GM12878 (cell line): Measurements from ENCODE around the gene ANKRD13D. TPM values are rescaled to one million over a fixed set of nuclear protein-coding genes. Genes with fewer than 3 reads are reported as not detected.

Source experiments
- ESRRA ChIP-seq: IDR thresholded peaks from 2 replicates; pipeline ENCODE4 v1.6.1; 2012; ENCODE audit warnings: mild to moderate bottlenecking, low read length, improper control_type of control experiment
- ETV6 ChIP-seq, 2 experiments: fragments of 450-650 bp in 1 of 2; IDR thresholded peaks in 1 of 2; conservative IDR thresholded peaks in 1 of 2; 2 replicates each; pipeline ENCODE4 v1.6.1; 2014; ENCODE audit warnings: antibody characterized with exemption in 1 of 2, borderline replicate concordance in 1 of 2, low read depth in 1 of 2, mild to moderate bottlenecking in 1 of 2, moderate library complexity in 1 of 2
- FOXK2 ChIP-seq: fragments of 450-650 bp; IDR thresholded peaks from 2 replicates; pipeline ENCODE4 v1.6.1; 2017; ENCODE audit warnings: mild to moderate bottlenecking, moderate library complexity
- GATAD2B ChIP-seq: fragments of 450-650 bp; conservative IDR thresholded peaks from 2 replicates; pipeline ENCODE4 v1.6.1; 2017; ENCODE audit warnings: low read depth, mild to moderate bottlenecking, moderate library complexity
- HCFC1 ChIP-seq: fragments of 150-350 bp; IDR thresholded peaks from 2 replicates; pipeline ENCODE4 v1.6.1; 2014; ENCODE audit warnings: low read length
- MEF2A ChIP-seq: IDR thresholded peaks from 2 replicates; pipeline ENCODE4 v1.6.1; 2011; ENCODE audit warnings: low read depth, mild to moderate bottlenecking, low read length, moderate library complexity; ENCODE audit not compliant: insufficient read depth
- MEF2B ChIP-seq: fragments of 450-650 bp; IDR thresholded peaks from 2 replicates; pipeline ENCODE4 v1.6.1; 2018; ENCODE audit warnings: mild to moderate bottlenecking, moderate library complexity; ENCODE audit not compliant: partially characterized antibody, poor library complexity, severe bottlenecking
- MYB ChIP-seq: fragments of 150-350 bp; IDR thresholded peaks from 2 replicates; pipeline ENCODE4 v1.6.1; 2014; ENCODE audit warnings: mild to moderate bottlenecking, low read depth, low read length, borderline replicate concordance
- MYC ChIP-seq: IDR thresholded peaks from 2 replicates; pipeline ENCODE4 v1.6.1; 2011; ENCODE audit warnings: mild to moderate bottlenecking, low read length, moderate library complexity, inconsistent platforms; ENCODE audit not compliant: insufficient read depth, insufficient replicate concordance, insufficient read length, severe bottlenecking
- NBN ChIP-seq: fragments of 450-650 bp; IDR thresholded peaks from 2 replicates; pipeline ENCODE4 v1.6.1; 2016
- NR2C2 ChIP-seq: IDR thresholded peaks from 2 replicates; pipeline ENCODE4 v1.6.1; 2011; ENCODE audit warnings: borderline replicate concordance, low read depth; ENCODE audit not compliant: control insufficient read depth, insufficient read length
- NR2F1 ChIP-seq: fragments of 450-650 bp; conservative IDR thresholded peaks from 2 replicates; pipeline ENCODE4 v1.6.1; 2017; ENCODE audit warnings: mild to moderate bottlenecking
- POU2F2 ChIP-seq: IDR thresholded peaks from 3 replicates; pipeline ENCODE4 v1.6.1; 2011; ENCODE audit warnings: low read depth, mild to moderate bottlenecking, low read length, borderline replicate concordance
- RAD21 ChIP-seq: IDR thresholded peaks from 2 replicates; pipeline ENCODE4 v1.6.1; 2011; ENCODE audit warnings: mild to moderate bottlenecking, low read depth, low read length, moderate library complexity; ENCODE audit not compliant: insufficient read depth
- SRF ChIP-seq, 2 experiments: IDR thresholded peaks; 2 replicates each; pipeline ENCODE4 v1.6.1; 2011; ENCODE audit warnings: low read depth in 2 of 2, low read length in 2 of 2, mild to moderate bottlenecking in 1 of 2, moderate library complexity in 1 of 2
- ZBTB33 ChIP-seq: fragments of 450-650 bp; IDR thresholded peaks from 2 replicates; pipeline ENCODE4 v1.6.1; 2017; ENCODE audit warnings: mild to moderate bottlenecking
- ZNF24 ChIP-seq: fragments of 450-650 bp; IDR thresholded peaks from 2 replicates; pipeline ENCODE4 v1.6.1; 2017; ENCODE audit warnings: antibody characterized with exemption, mild to moderate bottlenecking
- polyA plus RNA-seq, 11 experiments: library from polyadenylated mRNA; depleted of rRNA in 4 of 11; unstranded in 6 of 11; stranded (reverse) in 5 of 11; fragments of >200 nt; fragmentation: Nextera tagmentation in 4 of 11; fragmentation: Illumina TruSeq in 1 of 11; extraction: Ambion mirVana in 4 of 11; extraction: Trizol in 1 of 11; gene quantifications; 1 replicate in 1 of 11; 2 replicates in 10 of 11; pipeline versions ENCODE4 v1.2.1 to v1.2.3, GENCODE V29; 2011 to 2016; ENCODE audit warnings: inconsistent platforms in 2 of 11, missing spikeins in 2 of 11, low read depth in 1 of 11
- total RNA-seq, 4 experiments: library from RNA; depleted of rRNA in 3 of 4; stranded (reverse); fragments of >200 nt in 3 of 4; fragmentation: Illumina TruSeq in 1 of 4; extraction: Trizol in 1 of 4; gene quantifications; 2 replicates each; pipeline versions ENCODE4 v1.2.1 to v1.2.3, GENCODE V29; 2013 to 2021
- TF ChIP-seq, protein P1 (sequence below): IDR thresholded peaks from 2 replicates; pipeline ENCODE4 v1.6.1; 2012; ENCODE audit warnings: improper control_type of control experiment, low read depth, low read length; ENCODE audit not compliant: insufficient replicate concordance
- TF ChIP-seq, protein P2 (sequence below): fragments of 450-650 bp; IDR thresholded peaks from 2 replicates; pipeline ENCODE4 v1.6.1; 2017; ENCODE audit warnings: borderline replicate concordance
- TF ChIP-seq, protein P3 (sequence below): IDR thresholded peaks from 2 replicates; pipeline ENCODE4 v1.6.1; 2011; ENCODE audit warnings: mild to moderate bottlenecking, low read depth, low read length, moderate library complexity; ENCODE audit not compliant: insufficient replicate concordance

The ANKRD13D gene
- total and polyA plus RNA-seq, 10 of the 15 experiments (the other 5 are each of a cell fraction or from before 2014, with no cell fraction given): 2.0 to 56.2 (median 21.4) TPM

GRCh38 chr11:67266449-67267187 lies 22.5 kb upstream of the ANKRD13D start, which contains the start of gene GRK2 (continued):
- TF ChIP-seq MEF2B (no peak), NR2C2 (no peak), HCFC1 (no peak), SRF (IDR thresholded peaks at IDR 0.05; ENCODE audit: low read depth in 2 of 2, low read length in 2 of 2) (no peak), GATAD2B (peak; percentile 56; the same call in 1 of the 2 replicates), MYC (no peak), MYB (no peak), ETV6 (conservative IDR thresholded peaks at IDR 0.05 in 1 of 2, IDR thresholded peaks at IDR 0.05 in 1 of 2; ENCODE audit: borderline replicate concordance in 1 of 2, low read depth in 1 of 2) (no peak), MEF2A (no peak), NBN (no peak), FOXK2 (no peak), NR2F1 (peak; percentile 42), ZNF24 (no peak), ESRRA (no peak), POU2F2 (no peak), RAD21 (no peak), ZBTB33 (no peak)
- TF ChIP-seq, protein P1, sequence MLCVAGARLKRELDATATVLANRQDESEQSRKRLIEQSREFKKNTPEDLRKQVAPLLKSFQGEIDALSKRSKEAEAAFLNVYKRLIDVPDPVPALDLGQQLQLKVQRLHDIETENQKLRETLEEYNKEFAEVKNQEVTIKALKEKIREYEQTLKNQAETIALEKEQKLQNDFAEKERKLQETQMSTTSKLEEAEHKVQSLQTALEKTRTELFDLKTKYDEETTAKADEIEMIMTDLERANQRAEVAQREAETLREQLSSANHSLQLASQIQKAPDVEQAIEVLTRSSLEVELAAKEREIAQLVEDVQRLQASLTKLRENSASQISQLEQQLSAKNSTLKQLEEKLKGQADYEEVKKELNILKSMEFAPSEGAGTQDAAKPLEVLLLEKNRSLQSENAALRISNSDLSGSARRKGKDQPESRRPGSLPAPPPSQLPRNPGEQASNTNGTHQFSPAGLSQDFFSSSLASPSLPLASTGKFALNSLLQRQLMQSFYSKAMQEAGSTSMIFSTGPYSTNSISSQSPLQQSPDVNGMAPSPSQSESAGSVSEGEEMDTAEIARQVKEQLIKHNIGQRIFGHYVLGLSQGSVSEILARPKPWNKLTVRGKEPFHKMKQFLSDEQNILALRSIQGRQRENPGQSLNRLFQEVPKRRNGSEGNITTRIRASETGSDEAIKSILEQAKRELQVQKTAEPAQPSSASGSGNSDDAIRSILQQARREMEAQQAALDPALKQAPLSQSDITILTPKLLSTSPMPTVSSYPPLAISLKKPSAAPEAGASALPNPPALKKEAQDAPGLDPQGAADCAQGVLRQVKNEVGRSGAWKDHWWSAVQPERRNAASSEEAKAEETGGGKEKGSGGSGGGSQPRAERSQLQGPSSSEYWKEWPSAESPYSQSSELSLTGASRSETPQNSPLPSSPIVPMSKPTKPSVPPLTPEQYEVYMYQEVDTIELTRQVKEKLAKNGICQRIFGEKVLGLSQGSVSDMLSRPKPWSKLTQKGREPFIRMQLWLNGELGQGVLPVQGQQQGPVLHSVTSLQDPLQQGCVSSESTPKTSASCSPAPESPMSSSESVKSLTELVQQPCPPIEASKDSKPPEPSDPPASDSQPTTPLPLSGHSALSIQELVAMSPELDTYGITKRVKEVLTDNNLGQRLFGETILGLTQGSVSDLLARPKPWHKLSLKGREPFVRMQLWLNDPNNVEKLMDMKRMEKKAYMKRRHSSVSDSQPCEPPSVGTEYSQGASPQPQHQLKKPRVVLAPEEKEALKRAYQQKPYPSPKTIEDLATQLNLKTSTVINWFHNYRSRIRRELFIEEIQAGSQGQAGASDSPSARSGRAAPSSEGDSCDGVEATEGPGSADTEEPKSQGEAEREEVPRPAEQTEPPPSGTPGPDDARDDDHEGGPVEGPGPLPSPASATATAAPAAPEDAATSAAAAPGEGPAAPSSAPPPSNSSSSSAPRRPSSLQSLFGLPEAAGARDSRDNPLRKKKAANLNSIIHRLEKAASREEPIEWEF: no peak
- TF ChIP-seq, protein P2, sequence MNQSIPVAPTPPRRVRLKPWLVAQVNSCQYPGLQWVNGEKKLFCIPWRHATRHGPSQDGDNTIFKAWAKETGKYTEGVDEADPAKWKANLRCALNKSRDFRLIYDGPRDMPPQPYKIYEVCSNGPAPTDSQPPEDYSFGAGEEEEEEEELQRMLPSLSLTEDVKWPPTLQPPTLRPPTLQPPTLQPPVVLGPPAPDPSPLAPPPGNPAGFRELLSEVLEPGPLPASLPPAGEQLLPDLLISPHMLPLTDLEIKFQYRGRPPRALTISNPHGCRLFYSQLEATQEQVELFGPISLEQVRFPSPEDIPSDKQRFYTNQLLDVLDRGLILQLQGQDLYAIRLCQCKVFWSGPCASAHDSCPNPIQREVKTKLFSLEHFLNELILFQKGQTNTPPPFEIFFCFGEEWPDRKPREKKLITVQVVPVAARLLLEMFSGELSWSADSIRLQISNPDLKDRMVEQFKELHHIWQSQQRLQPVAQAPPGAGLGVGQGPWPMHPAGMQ: no peak
- TF ChIP-seq, protein P3, sequence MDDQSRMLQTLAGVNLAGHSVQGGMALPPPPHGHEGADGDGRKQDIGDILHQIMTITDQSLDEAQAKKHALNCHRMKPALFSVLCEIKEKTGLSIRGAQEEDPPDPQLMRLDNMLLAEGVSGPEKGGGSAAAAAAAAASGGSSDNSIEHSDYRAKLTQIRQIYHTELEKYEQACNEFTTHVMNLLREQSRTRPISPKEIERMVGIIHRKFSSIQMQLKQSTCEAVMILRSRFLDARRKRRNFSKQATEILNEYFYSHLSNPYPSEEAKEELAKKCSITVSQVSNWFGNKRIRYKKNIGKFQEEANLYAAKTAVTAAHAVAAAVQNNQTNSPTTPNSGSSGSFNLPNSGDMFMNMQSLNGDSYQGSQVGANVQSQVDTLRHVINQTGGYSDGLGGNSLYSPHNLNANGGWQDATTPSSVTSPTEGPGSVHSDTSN: no peak
